ENCODE measurements around the gene RASSF4.

The RASSF4 gene

GRCh38 chr10:44993226-44993921 lies 33.8 kb downstream of the RASSF4 start (continued):
- TF ChIP-seq ZBTB6 (tag by site-specific recombination; IDR thresholded peaks at IDR 0.05), result no peak
- TF ChIP-seq ZNF174 (tag by site-specific recombination; IDR thresholded peaks at IDR 0.05), result no peak

- Histone ChIP-seq H3K4me3 (ENCODE audit: low read depth, low read length) (no peak overlapping the region), H3K4me1 (ENCODE audit: control insufficient read depth, insufficient read depth, low read length) (0 out of 2 replicates have a peak, but pooled peaks cover 3% of the 10 kb centered on the region), H3K36me3 (ENCODE audit: control insufficient read depth in 2 of 2, insufficient read depth in 1 of 2, low read length in 2 of 2) (peaks cover 0 to 10% of the 10 kb centered on the region in 2 experiments; a peak in 1 of 3 replicates), H3K9me3 (ENCODE audit: control insufficient read depth, insufficient read depth, low read depth, low read length) (no peaks in the 10 kb centered on the region), H3K27ac (ENCODE audit: extremely low read depth, low read depth, low read length) (no peak overlapping the region)
- ChIA-PET CTCF (interaction anchor here (0.6 to 1.7 kb wide), 6 partner anchors 31 to 189 kb away, joined by 3 to 8 read pairs (median 5); no protein-coding TSS in a partner anchor), POLR2A (interaction anchor here (1.0 kb wide), 1 partner anchor 53 kb away, joined by 6 read pairs; no protein-coding TSS in a partner anchor)
- TF ChIP-seq KLF10 (tag by site-specific recombination; IDR thresholded peaks at IDR 0.05) (no peak), ZIC2 (tag by site-specific recombination; IDR thresholded peaks at IDR 0.05) (peak; percentile 93)
Measured at GRCh38 chr10:44993922-44994751, 34.5 kb downstream of the RASSF4 start.

GRCh38 chr10:44994752-44995530 lies 35.3 kb downstream of the RASSF4 start:
- 0 out of 2 replicates have a peak, but pooled peaks cover 3% of the 10 kb centered on the region for H3K4me1 ChIP-seq (ENCODE audit: control insufficient read depth, insufficient read depth, low read length)
- POLR2A ChIA-PET, result interaction anchor here (1.0 to 2.1 kb wide), 2 partner anchors 16 to 54 kb away, joined by 6 to 10 read pairs; partner anchors contain the start of gene DEPP1

GRCh38 chr10:44995581-44995913 lies 35.9 kb downstream of the RASSF4 start:
- ChIA-PET CTCF (interaction anchor here (0.5 to 1.7 kb wide), 5 partner anchors 13 to 1502 kb away, joined by 3 to 4 read pairs (median 3); no protein-coding TSS in a partner anchor), POLR2A (interaction anchor here (2.1 kb wide), 1 partner anchor 17 kb away, joined by 10 read pairs; the partner anchor contains the start of gene DEPP1)
- H3K36me3 ChIP-seq (ENCODE audit: control insufficient read depth in 2 of 2, insufficient read depth in 1 of 2, low read length in 2 of 2), result peaks cover 0 to 10% of the 10 kb centered on the region in 2 experiments; a peak in 1 of 3 replicates
- H3K27ac ChIP-seq (ENCODE audit: extremely low read depth, low read depth, low read length), result no peak overlapping the region
- no peaks in the 10 kb centered on the region for H3K9me3 ChIP-seq (ENCODE audit: control insufficient read depth, insufficient read depth, low read depth, low read length)
- no peak overlapping the region for H3K4me3 ChIP-seq (ENCODE audit: low read depth, low read length)
- H3K4me1 ChIP-seq (ENCODE audit: control insufficient read depth, insufficient read depth, low read length), result no peaks in the 10 kb centered on the region
- no peak for TF ChIP-seq ZNF37A (tag by site-specific recombination; IDR thresholded peaks at IDR 0.05)
- TF ChIP-seq TSHZ1 (tag by site-specific recombination; IDR thresholded peaks at IDR 0.05; ENCODE audit: borderline replicate concordance), result no peak
- no peak for TF ChIP-seq WT1 (tag by site-specific recombination; IDR thresholded peaks at IDR 0.05)
- no peak for TF ChIP-seq ZNF791 (tag by site-specific recombination; IDR thresholded peaks at IDR 0.05)
- TF ChIP-seq ZNF645 (tag by site-specific recombination; IDR thresholded peaks at IDR 0.05), result no peak
- TF ChIP-seq ZNF302 (tag by site-specific recombination; IDR thresholded peaks at IDR 0.05; ENCODE audit: low read depth), result no peak
- TF ChIP-seq ZNF777 (tag by site-specific recombination; IDR thresholded peaks at IDR 0.05; ENCODE audit: borderline replicate concordance), result no peak
- TF ChIP-seq ZNF146 (tag by site-specific recombination; IDR thresholded peaks at IDR 0.05), result no peak
- no peak for TF ChIP-seq AEBP2 (tag by site-specific recombination; IDR thresholded peaks at IDR 0.05; ENCODE audit: borderline replicate concordance)

More at GRCh38 chr10:44994752-44995530, 35.3 kb downstream of the RASSF4 start:
- CTCF ChIA-PET, result interaction anchor here (0.6 to 1.7 kb wide), 8 partner anchors 13 to 1501 kb away, joined by 3 to 8 read pairs (median 4); no protein-coding TSS in a partner anchor
- Histone ChIP-seq H3K4me3 (ENCODE audit: low read depth, low read length) (no peak overlapping the region), H3K27ac (ENCODE audit: extremely low read depth, low read depth, low read length) (no peak overlapping the region), H3K36me3 (ENCODE audit: control insufficient read depth in 2 of 2, insufficient read depth in 1 of 2, low read length in 2 of 2) (peaks cover 0 to 10% of the 10 kb centered on the region in 2 experiments; a peak in 1 of 3 replicates), H3K9me3 (ENCODE audit: control insufficient read depth, insufficient read depth, low read depth, low read length) (no peaks in the 10 kb centered on the region)
- TF ChIP-seq ZNF768 (tag by site-specific recombination; IDR thresholded peaks at IDR 0.05) (no peak), BCL11B (tag by site-specific recombination; IDR thresholded peaks at IDR 0.05; ENCODE audit: low read depth) (no peak), ZNF658 (tag by site-specific recombination; IDR thresholded peaks at IDR 0.05) (no peak), ZNF354C (tag by site-specific recombination; IDR thresholded peaks at IDR 0.05; ENCODE audit: borderline replicate concordance, low read depth) (no peak), ZNF211 (tag by site-specific recombination; IDR thresholded peaks at IDR 0.05; ENCODE audit: low read depth) (no peak), SP7 (tag by site-specific recombination; IDR thresholded peaks at IDR 0.05) (no peak)
